ENCODE data around the gene NPR1. TPM values are rescaled to one million over a fixed set of nuclear protein-coding genes. Genes with fewer than 3 reads are reported as not detected.

Gene NPR1
- 69.4 TPM for total RNA-seq
- long read RNA-seq, full-length matches to known transcripts: 120 of 203 reads
- long read RNA-seq, partial matches to known transcripts: 44 of 203 reads
- long read RNA-seq, other reads (novel, unspliced or antisense): 39 of 203 reads

- H3K4me1 ChIP-seq: peaks cover 14% of the 10 kb centered on the region
- peaks cover 24% of the 10 kb centered on the region for H3K27me3 ChIP-seq
- peak within 1 kb of the TSS; percentile 67 for H3K4me3 ChIP-seq
- ATAC-seq (peak; percentile 67), DNase-seq (peak; percentile 84)
- no peaks in the 10 kb centered on the region for H3K9me3 ChIP-seq
- intact Hi-C loops (cut with DNase I): loop anchor here (5.0 kb wide), 2 partner anchors 69 to 94 kb away; no protein-coding TSS in a partner anchor
- no peak for TF ChIP-seq CTCF (IDR thresholded peaks at IDR 0.05)
- peak within 1 kb of the TSS; percentile 74 for H3K27ac ChIP-seq
- no peaks in the 10 kb centered on the region for H3K36me3 ChIP-seq
Measured at GRCh38 chr1:153678519-153679336, at the start of gene NPR1. Gene NPR1 (plus strand): TSS chr1:153678688. CDS start chr1:153679109, 421 bp downstream.

GRCh38 chr1:153629343-153629665 lies 49.2 kb upstream of the NPR1 start:
- Histone ChIP-seq H3K4me1 (peaks cover 28% of the 10 kb centered on the region), H3K9me3 (no peaks in the 10 kb centered on the region), H3K4me3 (no peak overlapping the region), H3K27ac (no peak overlapping the region), H3K36me3 (no peaks in the 10 kb centered on the region), H3K27me3 (no peaks in the 10 kb centered on the region)
- DNase-seq (peak; percentile 51), ATAC-seq (no peak)
- no peak for TF ChIP-seq CTCF (IDR thresholded peaks at IDR 0.05)
- intact Hi-C loops (cut with DNase I): loop anchor here (10.0 kb wide), 1 partner anchor 55 kb away; no protein-coding TSS in a partner anchor

- H3K27ac ChIP-seq: no peak overlapping the region
- H3K36me3 ChIP-seq: no peaks in the 10 kb centered on the region
- no peak for TF ChIP-seq CTCF (IDR thresholded peaks at IDR 0.05)
- no peaks in the 10 kb centered on the region for H3K9me3 ChIP-seq
- H3K4me3 ChIP-seq: no peak overlapping the region
- H3K27me3 ChIP-seq: no peaks in the 10 kb centered on the region
- ATAC-seq (no peak), DNase-seq (no peak)
- H3K4me1 ChIP-seq: peaks cover 23% of the 10 kb centered on the region
- intact Hi-C loops (cut with DNase I): loop anchor here (10.0 kb wide), 1 partner anchor 55 kb away; no protein-coding TSS in a partner anchor
Measured at GRCh38 chr1:153629971-153630370, 48.5 kb upstream of the NPR1 start.

GRCh38 chr1:153630384-153630783 lies 48.1 kb upstream of the NPR1 start:
- peaks cover 24% of the 10 kb centered on the region for H3K4me1 ChIP-seq
- H3K9me3 ChIP-seq: no peaks in the 10 kb centered on the region
- H3K36me3 ChIP-seq: no peaks in the 10 kb centered on the region
- DNase-seq: peak; percentile 61
- TF ChIP-seq CTCF (IDR thresholded peaks at IDR 0.05): no peak
- no peak overlapping the region for H3K4me3 ChIP-seq
- ATAC-seq: no peak
- no peaks in the 10 kb centered on the region for H3K27me3 ChIP-seq
- no peak overlapping the region for H3K27ac ChIP-seq
- intact Hi-C loops (cut with DNase I): no loop called here

GRCh38 chr1:153631047-153632022 lies 47.2 kb upstream of the NPR1 start:
- DNase-seq (peak; percentile 40), ATAC-seq (no peak)
- Histone ChIP-seq H3K4me1 (peaks cover 34% of the 10 kb centered on the region), H3K27ac (no peak overlapping the region), H3K36me3 (peaks cover 5% of the 10 kb centered on the region), H3K27me3 (no peaks in the 10 kb centered on the region), H3K4me3 (no peak overlapping the region), H3K9me3 (no peaks in the 10 kb centered on the region)
- intact Hi-C loops (cut with DNase I): no loop called here
- TF ChIP-seq CTCF (IDR thresholded peaks at IDR 0.05): no peak

Data from upper lobe of right lung (tissue), 1 donor.